GM23338 (cell line): ENCODE results near the gene CMIP. TPM values are rescaled to one million over a fixed set of nuclear protein-coding genes. Genes with fewer than 3 reads are reported as not detected.

Source experiments
- ATAC-seq: fragments of 200-7000 bp; cut with Tn5 transposase; 3 replicates; pipeline ENCODE4 v1.9.1; 2020
- DNase-seq: peaks from one replicate; pipeline ENCODE4 v3.0.0-alpha.2; 2015; ENCODE audit warnings: low spot score
- H2AFZ ChIP-seq: fragments of 200-600 bp; sonication (generic); 2 replicates; pipeline ENCODE4 v1.8.0; 2016; ENCODE audit warnings: antibody characterized with exemption, mild to moderate bottlenecking, moderate library complexity
- H3F3A ChIP-seq: fragments of 200-600 bp; sonication (generic); replicated peaks from 2 replicates; pipeline ENCODE4 v1.8.0; 2017; ENCODE audit warnings: antibody characterized with exemption, mixed run types, low read depth
- H3K27ac ChIP-seq: fragments of 200-600 bp; sonication (generic); 2 replicates; pipeline ENCODE4 v1.6.1; 2016; ENCODE audit warnings: low read depth
- H3K27me3 ChIP-seq: fragments of 200-600 bp; sonication (generic); 2 replicates; pipeline ENCODE4 v1.8.0; 2016; ENCODE audit warnings: mild to moderate bottlenecking, mixed run types, moderate library complexity; ENCODE audit not compliant: insufficient read depth
- H3K36me3 ChIP-seq: fragments of 200-600 bp; sonication (generic); 2 replicates; pipeline ENCODE4 v1.8.0; 2016; ENCODE audit warnings: mild to moderate bottlenecking; ENCODE audit not compliant: insufficient read depth
- H3K4me1 ChIP-seq: fragments of 200-600 bp; sonication (generic); 2 replicates; pipeline ENCODE4 v1.8.0; 2016; ENCODE audit warnings: mild to moderate bottlenecking, moderate library complexity; ENCODE audit not compliant: insufficient read depth
- H3K4me2 ChIP-seq: fragments of 200-600 bp; sonication (generic); 2 replicates; pipeline ENCODE4 v1.7.1; 2017; ENCODE audit warnings: mixed run types
- H3K4me3 ChIP-seq: fragments of 200-600 bp; sonication (generic); 2 replicates; pipeline ENCODE4 v1.6.1; 2016; ENCODE audit warnings: mixed run types
- H3K79me2 ChIP-seq: fragments of 200-600 bp; sonication (generic); replicated peaks from 2 replicates; pipeline ENCODE4 v1.8.0; 2017; ENCODE audit warnings: mild to moderate bottlenecking; ENCODE audit not compliant: insufficient read depth
- H3K9me2 ChIP-seq: fragments of 200-600 bp; sonication (generic); 2 replicates; pipeline ENCODE4 v1.8.0; 2017; ENCODE audit not compliant: insufficient read depth
- H4K20me1 ChIP-seq: fragments of 200-600 bp; sonication (generic); replicated peaks from 2 replicates; pipeline ENCODE4 v1.8.0; 2017; ENCODE audit warnings: mild to moderate bottlenecking; ENCODE audit not compliant: insufficient read depth
- H3K27ac Mint-ChIP-seq: 2 replicates; pipeline ENCODE4 v1.8.0; 2020; ENCODE audit warnings: inconsistent platforms, mild to moderate bottlenecking, moderate library complexity, mixed read lengths
- H3K27me3 Mint-ChIP-seq: 3 replicates; pipeline ENCODE4 v1.8.0; 2022; ENCODE audit warnings: low read depth, mild to moderate bottlenecking, moderate library complexity, mixed read lengths, inconsistent platforms; ENCODE audit not compliant: insufficient read depth, poor library complexity
- H3K36me3 Mint-ChIP-seq: 3 replicates; pipeline ENCODE4 v1.8.0; 2021; ENCODE audit warnings: low read depth, mild to moderate bottlenecking, inconsistent platforms, moderate library complexity, mixed read lengths
- H3K4me1 Mint-ChIP-seq: 3 replicates; pipeline ENCODE4 v1.8.0; 2020; ENCODE audit warnings: mild to moderate bottlenecking, inconsistent platforms, mixed read lengths
- H3K4me3 Mint-ChIP-seq: 3 replicates; pipeline ENCODE4 v1.8.0; 2021; ENCODE audit warnings: moderate library complexity, mild to moderate bottlenecking, inconsistent platforms, mixed read lengths
- H3K9me3 Mint-ChIP-seq: 3 replicates; pipeline ENCODE4 v1.8.0; 2020; ENCODE audit warnings: moderate library complexity, mild to moderate bottlenecking, inconsistent platforms, mixed read lengths
- EZH2 ChIP-seq: fragments of 200-600 bp; sonication (generic); IDR thresholded peaks from one replicate; pipeline ENCODE4 v1.8.0; 2017; ENCODE audit warnings: antibody characterized with exemption, mild to moderate bottlenecking, low read depth; ENCODE audit not compliant: unreplicated experiment
- EZH2phosphoT487 ChIP-seq: fragments of 200-600 bp; sonication (generic); IDR thresholded peaks from one replicate; pipeline ENCODE4 v1.8.1; 2018; ENCODE audit warnings: antibody characterized with exemption; ENCODE audit not compliant: unreplicated experiment
- POLR2AphosphoS5 ChIP-seq: IDR thresholded peaks from 2 replicates; pipeline ENCODE4 v1.6.1; 2016; ENCODE audit warnings: antibody characterized with exemption, low read depth
- ZNF331 ChIP-seq: fragments of 250-450 bp; sonication (Bioruptor Pico); IDR thresholded peaks from 2 replicates; pipeline ENCODE4 v1.5.0; 2020; ENCODE audit warnings: low read depth, mild to moderate bottlenecking, moderate library complexity
- ZNF462 ChIP-seq: fragments of 250-450 bp; sonication (Bioruptor Pico); IDR thresholded peaks from 2 replicates; pipeline ENCODE4 v1.5.0; 2020; ENCODE audit warnings: mild to moderate bottlenecking, moderate library complexity
- polyA plus RNA-seq: library from polyadenylated mRNA; unstranded; fragments of >200 nt; fragmentation: Nextera tagmentation; extraction: Ambion mirVana; gene quantifications from 2 replicates; pipeline ENCODE4 v1.2.1, GENCODE V29; 2016
- total RNA-seq: library from RNA; depleted of rRNA; stranded (reverse); fragments of >200 nt; shearing (Covaris generic); gene quantifications from 2 replicates; pipeline ENCODE4 v1.2.3, GENCODE V29; 2014

Gene CMIP
- total and polyA plus RNA-seq, 2 experiments from 2014 or later, result 9.5 to 62.3 TPM

DNA sequence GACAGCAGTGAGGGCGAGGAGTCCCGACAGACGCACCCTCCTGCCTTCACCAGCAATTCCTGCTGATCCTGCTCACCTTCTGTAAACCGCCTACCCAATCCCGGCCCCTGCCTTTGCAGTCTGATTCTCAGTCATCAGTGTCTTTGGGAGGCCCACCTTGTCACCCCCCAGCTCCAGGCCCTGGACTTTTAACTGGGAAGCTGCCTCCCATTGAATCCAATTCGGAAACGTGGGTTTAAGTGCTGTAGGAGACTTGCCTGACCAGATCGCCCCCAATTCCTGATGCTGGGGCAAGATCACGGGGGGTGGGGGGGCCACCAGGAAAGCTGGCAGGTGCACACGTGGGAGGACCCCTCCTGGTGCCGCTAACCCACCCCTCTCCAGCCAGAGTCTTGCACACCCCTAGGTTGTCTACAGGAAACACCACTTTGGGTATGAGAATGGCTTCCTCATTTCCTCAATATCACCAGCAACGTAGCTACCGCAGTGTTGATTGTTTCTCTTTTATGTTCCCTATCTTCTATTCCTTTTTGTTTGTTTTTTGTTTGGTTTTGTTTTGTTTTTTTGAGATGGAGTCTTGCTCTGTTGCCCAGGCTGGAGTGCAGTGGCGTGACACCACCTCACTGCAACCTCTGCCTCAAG is 46.6 kb upstream of the CMIP start (continued):
- no peak for TF ChIP-seq ZNF462 (CRISPR knock-in tag)
- TF ChIP-seq POLR2AphosphoS5, result no peak
- TF ChIP-seq EZH2phosphoT487, result no peak
- TF ChIP-seq ZNF331 (CRISPR knock-in tag), result no peak

DNA sequence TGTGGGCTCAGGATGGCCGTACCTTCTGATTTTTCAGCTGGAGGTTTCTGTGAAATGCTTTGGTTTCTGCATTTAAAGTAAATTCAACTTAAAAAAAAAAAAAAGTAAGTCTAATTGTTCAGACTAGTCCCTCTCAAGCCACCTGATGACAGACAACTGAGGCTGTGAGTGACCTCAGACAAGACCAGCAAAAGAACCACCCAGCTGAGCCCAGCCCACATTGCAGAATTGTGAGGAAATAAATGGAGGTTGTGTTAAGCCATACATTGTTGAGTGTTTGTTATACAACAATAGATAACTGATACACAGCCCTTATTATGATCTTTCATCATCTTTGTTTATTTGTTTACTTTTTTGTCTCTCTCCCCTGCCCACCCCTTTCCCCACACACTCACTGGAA is 44.7 kb upstream of the CMIP start:
- Histone ChIP-seq H3K79me2 (no peaks in the 10 kb centered on the region), H3K4me1 (no peaks in the 10 kb centered on the region), H4K20me1 (0 out of 2 replicates have a peak, but pooled peaks cover 2% of the 10 kb centered on the region), H3F3A (no peaks in the 10 kb centered on the region), H3K27ac (no peak overlapping the region), H3K9me2 (no peaks in the 10 kb centered on the region), H3K4me2 (no peak overlapping the region), H3K36me3 (no peaks in the 10 kb centered on the region), H3K4me3 (no peak overlapping the region), H3K27me3 (no peaks in the 10 kb centered on the region; the same call in 1 of the 2 replicates), H2AFZ (no peak overlapping the region)
- Mint-ChIP-seq H3K36me3 (no peaks in the 10 kb centered on the region), H3K4me1 (peaks cover 2% of the 10 kb centered on the region; the same call in 1 of the 3 replicates), H3K4me3 (no peak overlapping the region), H3K27ac (no peak overlapping the region), H3K9me3 (no peaks in the 10 kb centered on the region), H3K27me3 (peaks cover 5% of the 10 kb centered on the region)
- TF ChIP-seq EZH2 (no peak), ZNF331 (CRISPR knock-in tag) (peak; percentile 86), ZNF462 (CRISPR knock-in tag) (no peak)
- no peak for ATAC-seq
- DNase-seq, result no peak
